Daoy (cell line): ENCODE results near the gene NEUROD2. TPM values are rescaled to one million over a fixed set of nuclear protein-coding genes. Genes with fewer than 3 reads are reported as not detected.

Source experiments
- DNase-seq: peaks from one replicate; pipeline ENCODE4 v3.0.0-alpha.2; 2015; ENCODE audit warnings: low read depth
- total RNA-seq: library from RNA; depleted of rRNA; stranded (reverse); fragments of >200 nt; shearing (Covaris generic); gene quantifications from 2 replicates; pipeline ENCODE4 v1.2.3, GENCODE V29; 2014

The NEUROD2 gene
- total RNA-seq, 1 experiment from 2014 or later = not detected

DNA sequence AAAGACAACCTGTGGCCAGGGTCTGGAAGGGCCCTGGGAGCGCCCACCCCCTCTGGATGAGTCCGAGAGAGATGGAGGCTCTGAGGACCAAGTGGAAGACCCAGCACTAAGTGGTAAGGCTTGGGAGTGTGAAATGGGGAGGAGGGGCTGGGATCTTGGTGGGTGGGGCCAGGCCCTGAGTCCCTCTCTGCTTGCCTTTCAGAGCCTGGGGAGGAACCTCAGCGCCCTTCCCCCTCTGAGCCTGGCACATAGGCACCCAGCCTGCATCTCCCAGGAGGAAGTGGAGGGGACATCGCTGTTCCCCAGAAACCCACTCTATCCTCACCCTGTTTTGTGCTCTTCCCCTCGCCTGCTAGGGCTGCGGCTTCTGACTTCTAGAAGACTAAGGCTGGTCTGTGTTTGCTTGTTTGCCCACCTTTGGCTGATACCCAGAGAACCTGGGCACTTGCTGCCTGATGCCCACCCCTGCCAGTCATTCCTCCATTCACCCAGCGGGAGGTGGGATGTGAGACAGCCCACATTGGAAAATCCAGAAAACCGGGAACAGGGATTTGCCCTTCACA, 28.0 kb upstream of the NEUROD2 start:
- DNase-seq = no peak

DNA sequence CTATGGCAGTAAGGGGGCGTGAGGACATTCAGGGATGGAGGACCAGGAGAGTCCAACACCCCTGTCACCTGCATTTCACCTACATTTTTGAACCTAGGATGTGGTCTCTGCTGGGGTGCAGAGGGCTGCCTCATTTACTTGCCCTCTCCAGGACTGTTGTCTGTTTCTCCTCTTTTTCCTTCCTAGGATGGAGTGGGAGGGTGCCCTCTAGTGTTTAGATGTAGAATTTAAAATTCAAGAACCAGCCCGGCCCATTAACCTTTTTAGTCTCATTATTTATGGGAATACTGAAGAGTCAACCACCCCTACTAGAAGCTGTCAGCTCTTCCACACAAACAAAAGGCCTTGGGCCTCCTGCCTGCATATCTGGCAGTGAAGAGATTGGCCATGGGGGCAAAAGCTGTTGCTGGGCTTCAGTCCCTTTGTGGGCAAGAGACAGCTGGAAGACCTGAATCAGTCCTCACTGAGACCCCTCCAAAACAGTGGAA, 26.7 kb upstream of the NEUROD2 start:
- DNase-seq = no peak

DNA sequence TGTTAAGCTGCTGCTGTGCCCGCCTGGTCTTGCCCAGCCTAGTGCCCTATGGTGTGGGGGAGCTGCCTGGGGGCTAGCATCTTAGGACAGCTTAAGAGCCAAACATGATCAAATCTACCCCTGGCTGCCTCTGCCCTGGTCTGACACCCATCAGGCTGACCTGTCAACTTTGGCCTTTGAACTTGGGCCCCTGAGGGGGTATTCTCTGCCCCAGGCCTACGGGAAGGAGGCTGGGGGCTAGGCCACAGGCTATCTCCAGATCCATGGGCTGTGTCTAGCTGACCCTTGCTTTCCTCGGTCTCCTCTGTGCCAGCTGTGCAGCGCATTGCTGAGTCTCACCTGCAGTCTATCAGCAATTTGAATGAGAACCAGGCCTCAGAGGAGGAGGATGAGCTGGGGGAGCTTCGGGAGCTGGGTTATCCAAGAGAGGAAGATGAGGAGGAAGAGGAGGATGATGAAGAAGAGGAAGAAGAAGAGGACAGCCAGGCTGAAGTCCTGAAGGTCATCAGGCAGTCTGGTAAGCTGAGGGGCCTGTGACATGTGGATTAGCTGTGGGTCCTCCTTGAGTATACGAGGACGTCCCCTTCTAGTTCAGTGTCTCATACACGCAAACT, 26.0 kb upstream of the NEUROD2 start:
- DNase-seq = no peak

DNA sequence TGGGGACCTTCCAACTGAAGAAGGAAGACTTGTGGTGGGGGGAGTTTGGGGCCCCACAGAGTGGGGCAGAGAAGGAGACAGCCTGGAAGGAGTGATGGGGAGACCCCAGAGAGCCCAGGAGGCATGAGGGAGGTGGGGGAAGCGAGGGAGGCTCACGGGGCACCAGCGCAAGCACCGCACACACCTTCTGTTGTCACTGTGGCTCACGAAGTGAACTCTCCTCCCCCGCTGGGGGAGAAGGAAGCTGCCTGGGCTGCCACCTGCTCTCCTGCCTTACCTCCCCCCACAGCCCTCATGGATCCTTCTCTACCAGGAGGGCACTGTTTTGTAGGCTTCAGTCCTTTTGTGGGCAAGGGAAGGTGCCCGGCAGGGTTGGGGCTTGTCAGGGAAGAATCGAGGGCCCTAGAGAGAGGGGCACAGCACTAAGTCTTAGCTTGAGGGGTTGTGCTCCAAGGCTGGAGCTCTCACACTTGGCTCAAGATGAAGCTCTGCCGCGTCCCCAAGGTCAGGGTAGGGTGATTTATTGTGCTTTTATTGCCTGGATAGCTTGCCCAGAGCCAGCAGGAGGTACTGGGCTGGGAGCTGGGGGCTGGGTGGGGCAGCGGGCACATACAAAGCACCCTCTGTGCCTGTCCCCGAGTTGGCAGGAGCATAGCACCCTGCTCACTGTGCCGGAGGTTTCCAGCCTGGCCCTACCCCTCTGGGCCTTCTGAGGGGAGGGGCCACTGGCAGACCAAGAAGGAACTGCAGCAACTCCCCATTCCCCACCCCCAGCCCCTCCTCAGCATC, 24.6 kb upstream of the NEUROD2 start:
- DNase-seq = no peak

DNA sequence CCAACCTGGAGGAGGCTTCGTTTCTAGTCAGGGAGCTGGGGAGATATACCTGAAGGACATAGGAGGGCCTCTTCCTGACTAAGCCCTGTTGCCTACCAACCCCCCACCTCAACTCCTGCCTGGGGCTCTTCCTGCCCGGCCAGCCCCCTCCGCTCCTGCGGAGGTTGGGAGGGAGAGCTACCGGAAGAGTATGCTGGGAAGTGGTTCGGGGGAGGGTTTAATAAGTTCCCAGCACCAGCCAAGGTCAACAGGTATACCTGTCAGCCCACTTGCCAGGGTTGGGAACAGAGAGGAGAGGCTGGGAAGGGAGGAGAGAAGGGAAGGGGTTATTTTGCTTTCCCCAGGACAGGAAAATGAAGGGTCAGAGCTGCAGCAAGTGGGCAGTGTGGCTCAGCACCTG, 23.7 kb upstream of the NEUROD2 start:
- DNase-seq = no peak

DNA sequence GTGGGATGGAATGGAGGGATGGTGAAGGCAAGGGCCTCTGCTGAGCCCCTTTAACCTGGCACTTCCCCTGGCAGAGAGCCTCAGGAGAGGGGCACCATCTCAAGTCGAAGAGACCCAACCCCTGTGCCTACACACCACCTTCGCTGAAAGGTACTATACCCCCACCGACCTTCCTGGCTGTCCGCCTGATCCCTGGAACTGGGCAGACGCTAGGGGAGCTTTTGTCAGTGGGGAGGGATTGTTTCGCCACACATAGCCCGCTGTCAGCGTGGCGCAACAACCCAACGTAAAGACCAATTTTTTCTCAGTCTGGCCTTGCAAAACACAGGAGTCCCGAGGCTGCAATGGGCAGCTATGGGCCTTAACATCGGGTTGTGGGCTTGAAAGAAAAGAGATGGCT, 22.2 kb upstream of the NEUROD2 start:
- DNase-seq = no peak

DNA sequence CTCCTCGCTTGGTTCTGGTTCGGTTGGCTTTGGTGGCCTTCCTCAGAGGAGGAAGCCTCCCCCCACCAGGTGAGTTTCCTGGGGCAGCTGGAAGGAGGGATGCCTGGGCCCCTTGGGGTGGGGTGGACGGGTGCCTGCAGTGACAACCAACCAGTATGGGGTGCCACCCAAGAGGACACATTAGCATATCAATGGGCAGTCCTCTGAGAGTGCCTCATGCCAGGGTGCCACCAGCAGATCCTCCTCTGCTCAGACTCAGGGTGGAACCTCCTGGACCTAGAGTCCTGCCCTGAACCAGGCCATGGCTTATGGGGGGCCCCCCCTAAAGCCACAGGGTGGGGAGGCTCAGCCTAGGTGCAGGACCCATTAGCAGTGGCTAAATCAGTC, 21.8 kb upstream of the NEUROD2 start:
- no peak for DNase-seq

DNA sequence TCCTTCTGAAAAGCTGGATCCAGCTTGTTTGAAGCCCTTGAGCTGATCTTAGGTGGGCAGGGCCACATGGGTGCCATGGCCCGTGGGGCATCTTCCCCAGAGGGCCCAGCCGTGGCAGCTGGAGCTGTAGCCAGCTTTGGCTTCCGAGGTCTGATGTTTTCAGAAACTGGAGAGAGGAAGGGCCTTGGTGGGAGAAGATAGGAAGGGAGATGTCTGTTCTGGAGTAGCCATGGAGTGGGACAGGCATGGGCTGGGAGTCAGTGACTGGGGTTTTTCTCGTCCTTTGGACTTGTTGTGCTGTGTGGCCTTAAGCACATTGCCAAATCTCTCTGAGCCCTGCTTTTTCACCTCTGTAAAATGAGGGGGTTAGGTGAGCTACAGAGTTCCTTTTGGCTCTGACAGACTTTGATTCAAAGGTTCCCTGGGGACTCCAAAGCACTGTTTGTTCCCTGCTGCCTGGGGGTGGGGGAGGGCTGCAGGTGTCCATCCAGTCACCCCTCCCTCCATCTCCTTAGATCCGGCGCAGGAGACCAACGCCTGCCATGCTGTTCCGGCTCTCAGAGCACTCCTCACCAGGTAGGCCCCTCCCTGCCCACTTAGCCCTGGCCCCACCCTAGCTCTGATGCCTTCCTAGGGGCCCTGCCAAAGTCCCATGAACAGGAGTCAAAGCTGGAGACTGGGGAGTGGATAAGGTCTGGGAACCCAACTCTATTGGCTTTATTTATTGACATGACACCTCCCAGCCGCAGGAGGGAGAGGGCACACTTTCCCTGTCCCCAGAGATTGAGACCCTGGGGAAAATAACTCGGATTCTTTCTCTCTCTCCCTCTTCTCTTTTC, 21.2 kb upstream of the NEUROD2 start:
- DNase-seq = no peak

DNA sequence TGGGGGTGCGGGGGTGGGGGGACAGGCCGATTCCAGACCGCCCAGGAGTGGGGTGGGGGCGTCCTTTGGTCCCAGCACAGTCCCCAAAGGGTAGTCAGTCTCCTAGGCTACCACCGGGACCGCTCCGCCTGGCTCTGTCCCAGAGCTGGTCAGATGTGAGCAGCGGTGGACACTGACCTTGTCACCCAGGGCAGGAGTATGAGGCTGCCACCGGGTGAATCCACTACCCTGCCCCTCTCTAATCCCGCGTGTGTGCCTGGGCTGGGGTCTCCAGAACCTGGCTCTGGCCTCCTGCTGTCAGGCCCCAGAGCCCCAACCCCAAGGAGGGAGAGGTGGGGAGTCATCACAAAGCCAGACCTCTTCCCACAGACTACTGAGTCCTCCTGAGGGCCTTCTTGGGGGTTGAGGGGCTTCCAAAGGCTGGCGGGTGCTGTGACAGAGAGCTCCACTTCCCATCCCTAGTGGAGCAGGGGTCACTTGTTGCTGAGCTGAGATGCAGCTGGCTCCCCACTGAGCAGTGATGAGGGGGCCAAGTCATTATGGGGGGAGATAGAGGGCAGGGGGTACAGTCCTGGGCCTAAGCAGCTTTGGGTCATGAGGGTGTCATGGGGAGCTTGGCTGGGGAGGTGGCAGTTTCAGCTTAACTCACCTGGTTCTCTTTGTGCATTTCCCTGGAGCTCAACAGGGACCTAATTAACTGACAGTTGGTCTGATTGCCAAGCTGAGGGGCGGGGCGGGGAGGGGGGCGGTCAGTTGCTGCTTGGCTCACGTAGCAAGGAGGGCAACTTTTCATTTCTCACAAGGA, 20.2 kb upstream of the NEUROD2 start:
- no peak for DNase-seq

DNA sequence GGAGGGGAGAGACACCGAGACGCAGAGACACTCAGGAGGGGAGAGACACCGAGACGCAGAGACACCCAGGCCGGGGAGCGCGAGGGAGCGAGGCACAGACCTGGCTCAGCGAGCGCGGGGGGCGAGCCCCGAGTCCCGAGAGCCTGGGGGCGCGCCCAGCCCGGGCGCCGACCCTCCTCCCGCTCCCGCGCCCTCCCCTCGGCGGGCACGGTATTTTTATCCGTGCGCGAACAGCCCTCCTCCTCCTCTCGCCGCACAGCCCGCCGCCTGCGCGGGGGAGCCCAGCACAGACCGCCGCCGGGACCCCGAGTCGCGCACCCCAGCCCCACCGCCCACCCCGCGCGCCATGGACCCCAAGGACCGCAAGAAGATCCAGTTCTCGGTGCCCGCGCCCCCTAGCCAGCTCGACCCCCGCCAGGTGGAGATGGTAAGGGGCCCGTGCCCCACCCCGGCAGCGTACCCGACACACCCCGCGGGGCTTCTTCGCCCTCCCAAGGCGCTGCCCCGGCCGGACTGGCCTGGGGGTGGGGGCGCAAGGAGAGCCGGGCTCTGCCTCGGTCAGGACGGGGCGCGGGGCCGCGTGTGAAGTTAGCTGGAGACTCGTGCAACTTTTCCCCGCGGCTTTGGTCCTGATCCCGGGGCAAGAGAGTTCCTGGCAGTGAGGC, 19.5 kb upstream of the NEUROD2 start:
- DNase-seq = no peak

DNA sequence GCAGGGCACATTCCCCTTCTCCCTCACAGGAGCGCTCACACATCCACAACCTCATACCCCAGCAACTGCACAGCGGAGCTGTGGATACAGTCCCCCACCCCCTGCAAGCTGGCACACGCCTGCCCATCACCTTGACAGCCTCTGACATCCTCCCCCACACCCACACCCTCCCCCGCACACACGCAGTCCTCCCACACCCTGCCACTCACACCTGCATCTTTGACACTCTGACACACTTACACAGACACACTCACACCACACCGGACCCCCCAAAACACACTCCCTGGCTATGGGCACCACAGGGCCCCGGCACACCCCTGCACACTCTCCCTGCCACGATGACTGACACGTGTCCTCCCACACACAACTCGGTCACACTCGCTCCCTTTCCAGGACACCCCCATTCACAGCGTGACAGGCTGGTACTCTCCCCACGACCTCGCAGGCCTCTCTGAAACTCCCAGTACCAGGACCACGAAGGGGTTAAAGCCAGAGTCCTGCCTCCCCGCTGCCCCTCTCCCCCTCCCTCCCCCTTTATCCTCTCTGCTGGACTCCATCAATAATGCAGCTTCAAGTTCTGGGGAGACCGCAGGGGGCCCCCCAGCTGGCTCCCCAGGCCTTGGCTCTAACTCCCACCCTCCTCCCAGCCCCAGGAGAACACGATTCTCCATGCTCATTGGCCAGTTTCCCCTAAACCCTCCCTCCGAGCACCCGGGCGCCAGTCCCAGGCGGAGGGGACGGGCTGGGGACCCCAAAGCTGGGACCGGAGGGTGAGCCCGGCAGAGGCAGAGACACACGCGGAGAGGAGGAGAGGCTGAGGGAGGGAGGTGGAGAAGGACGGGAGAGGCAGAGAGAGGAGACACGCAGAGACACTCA, 18.7 kb upstream of the NEUROD2 start, which contains the start of gene PPP1R1B:
TSS of gene PPP1R1B (plus strand) at position 782 of the 876 bp plus-strand sequence. CDS start 441 bp downstream, outside the sequence.
- no peak for DNase-seq

DNA sequence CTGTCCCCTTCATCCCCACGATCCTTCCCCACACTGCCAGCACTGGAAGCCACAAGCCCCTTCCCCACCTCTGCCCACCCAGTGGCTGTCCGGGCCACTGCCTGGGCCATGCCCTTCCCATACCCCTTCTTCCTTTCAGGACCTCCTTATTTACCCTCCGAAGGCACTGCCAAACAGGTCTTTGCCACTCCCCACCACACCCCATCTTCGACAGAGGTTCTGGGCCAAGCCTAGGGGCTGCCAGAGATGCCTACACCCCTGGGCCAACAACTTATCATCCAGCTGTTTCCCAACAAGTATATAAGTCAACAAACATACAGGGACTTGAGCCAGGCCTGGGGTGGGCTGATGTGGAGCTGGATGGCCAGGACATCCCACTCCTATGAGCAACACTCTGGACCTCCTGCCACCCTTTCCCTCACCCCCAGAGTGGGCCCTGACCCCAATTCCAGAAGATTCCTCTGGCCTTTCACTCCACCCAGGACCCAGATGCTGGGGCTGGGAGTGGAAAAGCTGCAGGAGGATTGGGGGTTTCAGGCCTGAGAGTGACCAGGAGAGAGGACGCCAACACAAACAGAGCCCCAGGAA, 17.6 kb upstream of the NEUROD2 start:
- no peak for DNase-seq

DNA sequence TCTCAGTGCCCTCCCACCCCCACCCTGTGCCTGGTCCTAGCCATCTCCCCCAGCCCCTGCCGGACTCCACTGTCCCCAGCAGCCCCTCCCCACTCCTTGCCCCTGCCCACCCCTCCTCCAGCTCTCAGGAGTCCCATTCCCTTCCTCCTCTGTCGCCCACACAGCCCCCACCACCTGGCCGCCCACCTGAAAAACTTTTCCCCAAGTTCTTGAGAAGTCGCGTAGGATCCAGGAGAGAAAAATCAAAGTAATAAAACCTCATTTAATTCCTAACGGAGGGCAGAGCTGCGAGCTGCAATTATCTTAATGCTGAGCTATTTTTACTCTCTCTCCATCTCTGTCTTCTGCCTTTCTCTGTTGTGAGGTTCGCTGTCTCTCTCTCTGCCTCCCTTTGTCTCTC, 16.6 kb upstream of the NEUROD2 start:
- DNase-seq = no peak

DNA sequence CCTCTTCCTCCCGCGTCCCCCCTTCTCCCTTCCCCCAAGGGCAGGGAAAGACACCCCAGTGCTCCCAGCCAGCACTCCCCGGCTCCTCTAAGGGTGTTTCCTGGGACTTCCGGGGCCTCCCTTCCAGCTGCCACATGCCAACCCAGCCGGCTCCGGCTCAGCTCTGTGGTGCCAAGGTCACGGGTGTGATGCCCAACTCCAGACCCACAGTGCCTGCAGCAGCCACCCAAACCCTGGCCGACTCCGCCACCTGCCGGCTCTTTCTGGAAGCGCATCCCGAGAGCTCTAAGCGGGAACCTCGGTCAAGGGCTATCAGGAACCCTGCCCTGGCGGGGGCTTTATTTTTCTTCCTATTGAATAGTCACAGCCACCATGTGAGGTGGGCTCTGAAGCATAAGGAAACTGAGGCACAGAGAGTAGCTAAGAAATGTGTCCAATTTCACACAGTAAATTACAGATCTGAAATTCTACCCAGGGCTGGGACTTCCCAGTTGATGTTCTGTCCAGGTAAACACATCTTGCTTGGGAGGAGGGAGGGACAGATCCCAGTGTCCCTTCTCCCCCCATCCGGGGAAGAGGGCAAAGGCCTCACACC, 15.7 kb upstream of the NEUROD2 start:
- DNase-seq = peak; percentile 66

DNA sequence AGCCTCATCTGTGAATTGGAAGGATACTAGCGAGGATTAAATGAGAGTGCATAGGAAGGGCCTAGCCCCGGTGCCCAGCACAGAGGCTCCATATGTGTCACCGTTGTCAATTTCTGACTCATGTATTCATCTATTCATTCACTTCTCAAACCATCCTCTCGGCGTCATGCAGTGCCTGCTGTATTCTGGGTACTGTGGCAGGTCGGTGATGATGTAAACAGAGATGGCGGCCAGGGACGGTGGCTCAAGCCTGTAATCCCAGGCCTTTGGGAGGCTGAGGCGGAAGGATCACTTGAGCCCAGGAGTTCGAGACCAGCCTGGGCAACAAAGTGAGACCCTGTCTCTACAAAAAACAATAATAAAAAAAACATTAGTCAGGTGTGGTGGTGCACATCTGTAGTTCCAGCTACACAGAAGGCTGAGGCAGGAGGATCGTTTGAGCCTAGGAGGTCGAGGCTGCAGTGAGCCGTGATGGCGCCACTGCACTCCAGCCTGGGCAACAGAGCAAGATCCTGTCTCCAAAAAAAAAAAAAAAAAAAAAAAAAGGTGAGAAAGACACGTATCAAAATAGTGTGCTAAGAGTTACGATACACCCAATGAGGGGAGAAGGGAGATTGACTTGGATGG, 14.8 kb upstream of the NEUROD2 start:
- DNase-seq = no peak

DNA sequence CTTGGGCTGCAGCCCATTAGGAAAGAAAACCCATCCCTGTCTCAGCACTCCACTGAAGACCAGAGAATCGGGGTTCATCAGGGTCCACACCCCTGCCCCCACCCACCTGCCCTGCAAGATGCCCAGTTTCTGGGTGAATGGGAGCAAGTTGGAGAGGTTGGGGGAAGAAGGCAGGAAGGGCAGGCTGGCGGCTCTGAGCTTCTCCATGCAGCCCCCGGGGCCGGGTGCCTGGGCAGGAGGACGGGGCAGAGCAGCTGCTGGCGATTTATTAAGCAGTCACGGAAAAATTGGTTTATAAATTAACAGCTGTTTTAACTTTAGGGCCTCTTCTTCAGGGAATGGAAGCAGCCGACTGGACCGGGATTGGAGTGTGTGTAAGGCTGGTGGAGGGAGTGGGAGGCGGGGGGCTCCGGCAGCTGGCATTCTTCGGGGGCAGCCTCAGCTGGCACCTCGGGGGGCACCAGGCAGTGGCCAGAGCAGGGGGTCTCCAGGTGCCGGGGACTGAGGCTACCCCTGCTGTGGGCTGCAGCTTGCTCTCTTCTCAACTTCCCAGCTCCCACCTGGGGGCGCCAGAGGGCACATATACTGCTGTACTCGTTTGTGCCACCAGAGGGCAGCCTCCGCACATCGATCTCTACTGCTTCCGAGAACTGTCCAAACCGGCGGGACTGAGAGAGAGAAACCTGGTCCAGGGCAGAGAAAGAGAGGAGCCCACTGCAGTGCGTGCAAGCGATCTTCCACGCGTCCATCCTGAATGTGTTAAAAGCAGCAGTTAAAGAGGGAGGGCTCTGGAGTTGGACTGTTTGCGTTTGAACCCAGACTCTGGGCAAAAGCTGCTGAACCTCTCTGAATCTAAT, 14.0 kb upstream of the NEUROD2 start:
- peak; percentile 73 for DNase-seq

DNA sequence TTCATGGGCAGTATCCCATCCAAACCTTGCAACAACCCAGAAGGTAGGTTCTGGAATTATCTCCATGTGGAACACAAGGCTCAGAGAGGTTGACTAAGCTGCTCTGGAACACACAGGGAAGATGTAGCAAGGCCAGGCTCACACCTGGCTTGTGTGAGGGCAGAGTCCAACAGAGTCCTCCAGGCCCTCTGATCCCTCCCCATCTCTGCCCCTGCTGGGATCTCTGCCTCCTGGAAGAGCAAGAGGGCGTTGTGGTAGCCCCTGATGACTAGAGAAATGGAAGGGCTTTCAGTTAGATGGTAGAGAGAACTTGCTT, 12.0 kb upstream of the NEUROD2 start:
- no peak for DNase-seq
